Urothelium cell line (cell line): ENCODE results near the gene GYG2.
"Not testable (repeated sequence)": the region's sequence is repeated elsewhere in the genome, so short reads cannot be mapped to it uniquely, and the experiment has no call there.

Experiments
- DNase-seq: peaks from one replicate; pipeline ENCODE4 v3.0.0; 2011; ENCODE audit warnings: low spot score, mixed read lengths
- FAIRE-seq: peaks from 2 replicates; lab custom pipeline; 2011; peaks lifted over from hg19 to GRCh38; lab: Jason Lieb, UNC

The GYG2 gene

GRCh38 chrX:2898846-2899512, 70.2 kb downstream of the GYG2 start:
- no peak for DNase-seq
- FAIRE-seq, result no peak

- no peak for DNase-seq
- no peak for FAIRE-seq
These were observed 72.8 kb downstream of the GYG2 start for GRCh38 chrX:2901367-2902036.

- DNase-seq (no peak), FAIRE-seq (no peak)
These were observed 74.1 kb downstream of the GYG2 start for GRCh38 chrX:2902841-2903240.

GRCh38 chrX:2903366-2903765, 74.6 kb downstream of the GYG2 start:
- no peak for DNase-seq
- FAIRE-seq, result no peak

GRCh38 chrX:2907295-2907694, 78.6 kb downstream of the GYG2 start:
- FAIRE-seq, result no peak
- no peak for DNase-seq

GRCh38 chrX:2908125-2908685, 79.5 kb downstream of the GYG2 start:
- DNase-seq (no peak), FAIRE-seq (no peak)

- no peak for DNase-seq
- no peak for FAIRE-seq
These were observed 81.4 kb downstream of the GYG2 start for GRCh38 chrX:2910109-2910508.

- FAIRE-seq, result no peak
- DNase-seq, result no peak
These were observed 84.4 kb downstream of the GYG2 start for GRCh38 chrX:2913118-2913517.

- FAIRE-seq (no peak), DNase-seq (peak; percentile 11)
These were observed 89.0 kb downstream of the GYG2 start for GRCh38 chrX:2917767-2918166.

- DNase-seq, result no peak
- FAIRE-seq, result no peak
These were observed 92.5 kb downstream of the GYG2 start for GRCh38 chrX:2921193-2921592.

- DNase-seq, result no peak
- FAIRE-seq, result no peak
These were observed 93.0 kb downstream of the GYG2 start for GRCh38 chrX:2921750-2922149.

- no peak for FAIRE-seq
These were observed 95.4 kb downstream of the GYG2 start for GRCh38 chrX:2924151-2924550.

GRCh38 chrX:2926255-2926654, 97.5 kb downstream of the GYG2 start:
- not testable (repeated sequence) for DNase-seq, FAIRE-seq

More at GRCh38 chrX:2924151-2924550, 95.4 kb downstream of the GYG2 start:
- no peak for DNase-seq

- FAIRE-seq, result no peak
- DNase-seq, result no peak
These were observed 98.0 kb downstream of the GYG2 start for GRCh38 chrX:2926664-2927275.

- FAIRE-seq, result no peak
- DNase-seq, result no peak
These were observed 99.5 kb downstream of the GYG2 start for GRCh38 chrX:2928191-2928582.

GRCh38 chrX:2928583-2929434, 100.1 kb downstream of the GYG2 start, which contains the start of gene ARSD:
Gene ARSD, minus strand, starts transcription at chrX:2929339. Its CDS starts 64 bp downstream, at chrX:2929275.
- FAIRE-seq (no peak), DNase-seq (no peak)

- FAIRE-seq, result no peak
- no peak for DNase-seq
These were observed 102.4 kb downstream of the GYG2 start for GRCh38 chrX:2931155-2931554.

- FAIRE-seq, result no peak
- DNase-seq, result no peak
These were observed 102.9 kb downstream of the GYG2 start for GRCh38 chrX:2931612-2932011.
